Spinal cord (tissue), 10 donors: ENCODE data around the gene SLC35G4. TPM values are rescaled to one million over a fixed set of nuclear protein-coding genes. Genes with fewer than 3 reads are reported as not detected.

ENCODE experiments used
- DNase-seq, 6 donors: peaks; one replicate each; pipeline versions ENCODE4 v3.0.0 to v3.0.0-alpha.2; 2013 to 2015; ENCODE audit warnings: low spot score in 6 of 6, low read depth in 4 of 6
- H3K27ac ChIP-seq: one replicate; pipeline ENCODE4 v1.5.1; 2013; ENCODE audit warnings: low read depth, low read length, control low read depth
- H3K27me3 ChIP-seq: one replicate; pipeline ENCODE4 v1.6.1; 2013; ENCODE audit warnings: low read length; ENCODE audit not compliant: control insufficient read depth, insufficient read depth
- H3K36me3 ChIP-seq: one replicate; pipeline ENCODE4 v1.6.1; 2013; ENCODE audit warnings: low read length; ENCODE audit not compliant: control insufficient read depth, insufficient read depth
- H3K4me1 ChIP-seq: one replicate; pipeline ENCODE4 v1.6.1; 2013; ENCODE audit warnings: low read length; ENCODE audit not compliant: control insufficient read depth, insufficient read depth
- H3K4me3 ChIP-seq: one replicate; pipeline ENCODE4 v1.5.1; 2013; ENCODE audit warnings: low read depth, low read length, control low read depth
- H3K9me3 ChIP-seq: one replicate; pipeline ENCODE4 v1.6.1; 2013; ENCODE audit warnings: low read length; ENCODE audit not compliant: control insufficient read depth, insufficient read depth
- WGBS: methylation state at CpG from one replicate; pipeline ENCODE4 v1.1.5; 2013; ENCODE audit warnings: missing lambda C conversion rate; ENCODE audit not compliant: insufficient coverage; 5-methylcytosine and 5-hydroxymethylcytosine counted together
- polyA plus RNA-seq, 2 donors: library from polyadenylated mRNA; unstranded; fragments of 120-200 nt; gene quantifications; one replicate each; pipeline ENCODE4 v1.2.1, GENCODE V29; 2013; ENCODE audit not compliant: insufficient read length in 2 of 2
- total RNA-seq, 2 donors: library from RNA; depleted of rRNA in 1 of 2; stranded (reverse); fragments of 120-200 nt in 1 of 2; fragments of >200 nt in 1 of 2; gene quantifications; one replicate each; pipeline versions ENCODE4 v1.2.3 to v1.2.4, GENCODE V29; 2013 to 2014
- donor health status: healthy.

Gene SLC35G4
- total and polyA plus RNA-seq, 4 donors = not detected

- Histone ChIP-seq H3K27me3 (no peaks in the 10 kb centered on the region), H3K4me1 (no peaks in the 10 kb centered on the region), H3K36me3 (no peaks in the 10 kb centered on the region), H3K9me3 (no peaks in the 10 kb centered on the region), H3K27ac (no peak overlapping the region), H3K4me3 (no peak overlapping the region)
- DNase-seq = no peak
- 76% methylated on average over 3 of the region's 7 CpGs for WGBS
Observed at GRCh38 chr18:11577271-11578112, 31.9 kb upstream of the SLC35G4 start.

- Histone ChIP-seq H3K36me3 (no peaks in the 10 kb centered on the region), H3K4me3 (no peak overlapping the region), H3K4me1 (no peaks in the 10 kb centered on the region), H3K27ac (no peak overlapping the region), H3K9me3 (no peaks in the 10 kb centered on the region), H3K27me3 (no peaks in the 10 kb centered on the region)
- no peak for DNase-seq
- WGBS = 76% methylated on average over 2 of the region's 3 CpGs
Observed at GRCh38 chr18:11578799-11579198, 30.6 kb upstream of the SLC35G4 start.

GRCh38 chr18:11579916-11580315 lies 29.5 kb upstream of the SLC35G4 start:
- H3K4me1 ChIP-seq = no peaks in the 10 kb centered on the region
- no peak for DNase-seq
- H3K27ac ChIP-seq = no peak overlapping the region
- no peaks in the 10 kb centered on the region for H3K9me3 ChIP-seq
- 96% methylated on average over 9 of the region's 15 CpGs for WGBS
- H3K27me3 ChIP-seq = no peaks in the 10 kb centered on the region
- H3K36me3 ChIP-seq = no peaks in the 10 kb centered on the region
- H3K4me3 ChIP-seq = no peak overlapping the region

GRCh38 chr18:11581286-11581685 lies 28.1 kb upstream of the SLC35G4 start:
- no peak overlapping the region for H3K27ac ChIP-seq
- H3K4me1 ChIP-seq = no peaks in the 10 kb centered on the region
- no peak for DNase-seq
- H3K36me3 ChIP-seq = no peaks in the 10 kb centered on the region
- no peaks in the 10 kb centered on the region for H3K9me3 ChIP-seq
- 75% methylated on average over 2 of the region's 2 CpGs for WGBS
- H3K27me3 ChIP-seq = no peaks in the 10 kb centered on the region
- no peak overlapping the region for H3K4me3 ChIP-seq

GRCh38 chr18:11585596-11585995 lies 23.8 kb upstream of the SLC35G4 start:
- no peak for DNase-seq
- WGBS = 71% methylated on average over 7 of the region's 7 CpGs
- Histone ChIP-seq H3K9me3 (no peaks in the 10 kb centered on the region), H3K27ac (no peak overlapping the region), H3K27me3 (no peaks in the 10 kb centered on the region), H3K4me3 (no peak overlapping the region), H3K36me3 (no peaks in the 10 kb centered on the region), H3K4me1 (no peaks in the 10 kb centered on the region)

GRCh38 chr18:11586896-11587295 lies 22.5 kb upstream of the SLC35G4 start:
- Histone ChIP-seq H3K27ac (no peak overlapping the region), H3K4me1 (no peaks in the 10 kb centered on the region), H3K27me3 (no peaks in the 10 kb centered on the region), H3K36me3 (no peaks in the 10 kb centered on the region), H3K9me3 (no peaks in the 10 kb centered on the region), H3K4me3 (no peak overlapping the region)
- peak in 2 of 6 donors; percentile 54 to 73 for DNase-seq
- 67% methylated on average over 1 of the region's 3 CpGs for WGBS

GRCh38 chr18:11587432-11587831 lies 22.0 kb upstream of the SLC35G4 start:
- Histone ChIP-seq H3K4me3 (no peak overlapping the region), H3K36me3 (no peaks in the 10 kb centered on the region), H3K9me3 (peaks cover 2% of the 10 kb centered on the region), H3K4me1 (no peaks in the 10 kb centered on the region), H3K27ac (no peak overlapping the region), H3K27me3 (no peaks in the 10 kb centered on the region)
- no CpG with 5 or more reads among the region's 2 CpGs for WGBS
- no peak for DNase-seq

GRCh38 chr18:11587846-11588245 lies 21.6 kb upstream of the SLC35G4 start:
- WGBS = no CpG with 5 or more reads among the region's 3 CpGs
- no peaks in the 10 kb centered on the region for H3K27me3 ChIP-seq
- no peak overlapping the region for H3K4me3 ChIP-seq
- H3K27ac ChIP-seq = no peak overlapping the region
- H3K4me1 ChIP-seq = no peaks in the 10 kb centered on the region
- DNase-seq = no peak
- H3K36me3 ChIP-seq = no peaks in the 10 kb centered on the region
- peaks cover 3% of the 10 kb centered on the region for H3K9me3 ChIP-seq

- Histone ChIP-seq H3K4me1 (no peaks in the 10 kb centered on the region), H3K27me3 (no peaks in the 10 kb centered on the region), H3K27ac (no peak overlapping the region), H3K36me3 (no peaks in the 10 kb centered on the region), H3K9me3 (peaks cover 5% of the 10 kb centered on the region), H3K4me3 (no peak overlapping the region)
- WGBS = 97% methylated on average over 2 of the region's 3 CpGs
- DNase-seq = no peak
Observed at GRCh38 chr18:11591957-11592356, 17.4 kb upstream of the SLC35G4 start.

GRCh38 chr18:11600321-11600720 lies 9.1 kb upstream of the SLC35G4 start:
- Histone ChIP-seq H3K9me3 (peaks cover 1% of the 10 kb centered on the region), H3K4me1 (no peaks in the 10 kb centered on the region), H3K36me3 (no peaks in the 10 kb centered on the region), H3K4me3 (no peak overlapping the region), H3K27ac (no peak overlapping the region), H3K27me3 (no peaks in the 10 kb centered on the region)
- DNase-seq = no peak
- WGBS = no CpG with 5 or more reads among the region's 3 CpGs
